NCI-H446 (cell line): ENCODE data around the gene RAB3B.

Experiments used
- DNase-seq, 2 experiments: peaks; one replicate each; lab custom pipeline; 2025; lab: John Stamatoyannopoulos, UW

RAB3B gene

GRCh38 chr1:51871351-51871975, 119.0 kb downstream of the RAB3B start:
- no peak for DNase-seq

- DNase-seq: no peak
Observed at GRCh38 chr1:51870603-51871350, 119.7 kb downstream of the RAB3B start.

- no peak for DNase-seq
Observed at GRCh38 chr1:51867479-51868232, 122.8 kb downstream of the RAB3B start.

- DNase-seq: no peak
Observed at GRCh38 chr1:51863384-51863783, 127.1 kb downstream of the RAB3B start.

- DNase-seq: no peak
Observed at GRCh38 chr1:51861669-51862068, 128.8 kb downstream of the RAB3B start.

GRCh38 chr1:51859735-51860134, 130.8 kb downstream of the RAB3B start:
- DNase-seq: no peak

- no peak for DNase-seq
Observed at GRCh38 chr1:51859333-51859732, 131.2 kb downstream of the RAB3B start.

GRCh38 chr1:51858892-51859291, 131.6 kb downstream of the RAB3B start:
- DNase-seq: no peak
